Fibroblast of mammary gland (primary cell): ENCODE data around the gene KLF7.

Experiments used
- DNase-seq: peaks from one replicate; pipeline ENCODE4 v3.0.0-alpha.2; 2010; ENCODE audit warnings: low read depth
- H3K4me3 ChIP-seq: 2 replicates; pipeline ENCODE4 v1.5.1; 2011; ENCODE audit warnings: low read depth, mild to moderate bottlenecking, low read length, moderate library complexity; ENCODE audit not compliant: control insufficient read depth
- TF ChIP-seq, protein P1 (sequence below): conservative IDR thresholded peaks from 2 replicates; pipeline ENCODE4 v1.5.1; 2011; ENCODE audit warnings: low read depth, low read length, inconsistent platforms; ENCODE audit not compliant: control insufficient read depth, insufficient read depth

KLF7 gene

DNA sequence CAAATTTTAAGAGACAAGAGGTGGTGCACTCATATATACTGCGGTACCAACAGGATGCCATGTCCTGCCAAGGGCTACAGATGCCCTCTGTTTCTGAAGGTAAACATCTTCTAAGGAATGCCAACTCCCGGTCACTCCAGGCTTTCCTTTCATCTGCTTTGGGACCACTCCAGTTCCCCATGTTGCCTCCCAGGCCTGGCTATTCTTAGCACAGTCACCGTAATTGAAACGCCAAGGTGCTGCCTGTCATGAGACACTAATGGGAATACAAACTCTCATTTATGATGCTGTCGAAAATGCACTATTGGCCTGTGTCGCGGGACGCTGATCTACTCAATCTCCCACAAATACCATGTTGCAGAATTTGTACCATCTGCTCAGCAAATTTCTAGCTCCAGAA lies 79.6 kb downstream of the KLF7 start:
- TF ChIP-seq, protein P1, sequence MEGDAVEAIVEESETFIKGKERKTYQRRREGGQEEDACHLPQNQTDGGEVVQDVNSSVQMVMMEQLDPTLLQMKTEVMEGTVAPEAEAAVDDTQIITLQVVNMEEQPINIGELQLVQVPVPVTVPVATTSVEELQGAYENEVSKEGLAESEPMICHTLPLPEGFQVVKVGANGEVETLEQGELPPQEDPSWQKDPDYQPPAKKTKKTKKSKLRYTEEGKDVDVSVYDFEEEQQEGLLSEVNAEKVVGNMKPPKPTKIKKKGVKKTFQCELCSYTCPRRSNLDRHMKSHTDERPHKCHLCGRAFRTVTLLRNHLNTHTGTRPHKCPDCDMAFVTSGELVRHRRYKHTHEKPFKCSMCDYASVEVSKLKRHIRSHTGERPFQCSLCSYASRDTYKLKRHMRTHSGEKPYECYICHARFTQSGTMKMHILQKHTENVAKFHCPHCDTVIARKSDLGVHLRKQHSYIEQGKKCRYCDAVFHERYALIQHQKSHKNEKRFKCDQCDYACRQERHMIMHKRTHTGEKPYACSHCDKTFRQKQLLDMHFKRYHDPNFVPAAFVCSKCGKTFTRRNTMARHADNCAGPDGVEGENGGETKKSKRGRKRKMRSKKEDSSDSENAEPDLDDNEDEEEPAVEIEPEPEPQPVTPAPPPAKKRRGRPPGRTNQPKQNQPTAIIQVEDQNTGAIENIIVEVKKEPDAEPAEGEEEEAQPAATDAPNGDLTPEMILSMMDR = no peak
- H3K4me3 ChIP-seq = no peak overlapping the region
- DNase-seq = no peak

DNA sequence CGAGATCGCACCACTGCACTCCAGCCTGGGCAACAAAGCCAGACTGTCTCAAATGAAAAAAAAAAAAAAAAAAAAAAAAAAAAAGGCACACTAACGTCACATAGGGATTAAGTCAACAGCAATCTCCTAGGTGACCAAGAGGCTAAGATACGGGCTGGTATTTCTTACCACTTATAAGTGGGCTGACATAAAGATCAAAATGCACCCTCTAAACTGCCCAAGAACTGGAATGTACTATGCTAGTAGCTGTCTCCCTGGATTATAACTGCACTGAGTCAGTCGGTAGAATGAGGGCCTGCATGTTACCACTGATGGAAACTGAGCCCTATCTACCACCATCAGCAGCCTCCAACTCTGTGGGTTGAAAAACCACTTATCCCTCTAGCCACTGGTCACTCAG lies 80.6 kb downstream of the KLF7 start:
- H3K4me3 ChIP-seq = no peak overlapping the region
- TF ChIP-seq, protein P1 = no peak
- no peak for DNase-seq

DNA sequence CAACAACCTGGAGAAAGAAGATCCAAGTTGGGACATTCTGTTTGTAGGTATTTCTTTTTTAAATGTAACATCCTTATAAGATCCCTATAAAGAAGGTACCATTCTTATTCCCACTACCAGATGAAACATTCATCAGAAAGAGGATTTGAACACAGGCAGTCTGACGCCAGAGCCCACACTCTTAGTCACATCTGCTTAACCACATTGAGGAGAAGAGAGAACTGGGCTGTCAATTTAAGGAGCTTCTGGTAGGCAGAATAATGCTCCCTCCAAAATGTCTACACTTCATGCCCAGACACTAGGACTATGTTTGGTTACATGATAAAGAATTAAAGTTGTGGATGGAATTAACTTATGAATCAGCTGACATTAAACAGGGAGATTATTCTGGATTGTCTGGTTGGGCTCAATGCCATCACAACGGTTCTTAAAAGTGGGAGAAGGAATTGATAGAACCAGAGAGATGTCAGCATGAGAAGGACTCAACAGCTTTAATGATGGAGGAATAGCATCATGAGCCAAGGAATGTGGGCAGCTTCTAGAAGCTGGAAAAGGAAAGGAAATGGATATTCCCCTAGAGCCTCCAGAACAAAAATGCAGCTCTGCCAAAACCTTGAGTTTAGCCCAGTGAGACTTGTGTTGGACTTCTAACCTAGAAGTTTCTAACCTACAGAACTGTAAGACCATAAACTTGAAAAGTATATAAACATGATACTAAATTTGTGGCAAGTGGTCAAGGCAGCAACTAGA lies 82.2 kb downstream of the KLF7 start:
- peak; percentile 41 for DNase-seq
- TF ChIP-seq, protein P1 = no peak
- no peak overlapping the region for H3K4me3 ChIP-seq

DNA sequence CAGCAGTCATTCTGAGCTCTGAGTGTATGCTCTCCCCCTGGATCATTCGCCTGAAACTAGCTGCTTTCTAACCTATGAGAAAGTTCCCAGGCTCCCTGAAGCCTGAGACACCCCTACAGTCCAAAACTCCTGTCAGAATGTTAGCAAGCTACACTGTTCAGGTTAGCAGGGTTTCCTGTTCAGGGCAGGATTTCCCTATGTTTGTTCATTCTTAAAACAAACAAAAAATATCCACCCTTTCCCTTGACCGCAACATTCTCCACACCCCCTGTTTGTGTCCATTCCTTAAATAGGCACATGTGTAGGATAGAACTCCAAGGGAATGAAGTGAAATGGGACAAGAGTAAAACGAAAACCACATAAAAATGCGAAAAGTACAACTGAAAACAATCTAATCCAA lies 83.1 kb downstream of the KLF7 start:
- no peak for DNase-seq
- H3K4me3 ChIP-seq = no peak overlapping the region

DNA sequence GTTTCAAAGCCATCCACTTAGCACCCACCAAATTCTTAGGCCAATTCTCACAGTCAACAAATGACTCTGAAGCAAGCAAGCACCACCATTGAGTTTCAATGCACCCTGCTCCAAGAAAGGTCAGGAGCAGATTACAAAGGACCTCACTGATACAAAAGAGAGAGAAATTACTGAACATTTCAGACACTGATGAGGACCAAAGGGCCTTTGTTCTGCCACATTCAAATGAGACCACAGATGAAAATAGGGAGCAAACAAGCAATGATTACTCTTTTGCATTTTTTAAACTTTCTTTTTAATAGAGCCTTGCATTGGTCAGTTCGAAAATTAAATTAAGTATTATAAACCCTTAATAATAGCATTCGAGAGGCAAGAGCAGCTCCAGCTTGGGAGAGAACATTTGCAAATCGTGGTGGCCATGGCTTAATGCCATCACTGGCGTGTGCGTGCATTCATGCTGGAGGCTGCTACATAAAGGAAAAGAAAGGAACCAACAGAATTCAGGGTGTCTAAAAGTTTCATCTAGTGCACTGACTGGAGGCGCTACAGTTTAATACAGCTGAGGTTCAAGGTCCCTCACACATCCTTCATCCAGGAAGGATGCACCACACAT lies 87.5 kb downstream of the KLF7 start:
- DNase-seq = no peak
- TF ChIP-seq, protein P1 = no peak
- no peak overlapping the region for H3K4me3 ChIP-seq

More for the DNA sequence above, 83.1 kb downstream of the KLF7 start:
- TF ChIP-seq, protein P1 = no peak

DNA sequence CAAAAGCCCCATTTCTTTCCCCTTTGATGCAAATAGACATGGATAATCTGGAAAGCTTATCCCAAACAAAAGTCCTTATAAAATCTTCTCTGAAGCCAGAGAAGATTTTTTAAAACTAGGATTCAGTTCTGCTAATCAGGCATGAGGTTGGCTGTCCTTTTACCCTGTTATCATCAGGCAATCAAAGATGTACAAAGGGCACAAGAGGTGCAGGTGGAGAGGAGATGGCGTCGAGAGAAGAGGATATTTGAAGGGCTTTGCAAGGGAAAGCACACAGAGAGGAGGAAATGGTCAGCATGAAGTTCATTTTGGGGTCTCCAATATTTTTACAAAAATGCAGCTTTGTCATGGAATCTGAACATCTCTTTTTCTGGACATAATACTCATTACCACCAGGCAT lies 88.5 kb downstream of the KLF7 start:
- no peak for DNase-seq
- TF ChIP-seq, protein P1 = no peak
- H3K4me3 ChIP-seq = no peak overlapping the region
